Parathyroid adenoma (tissue), 2 donors: ENCODE results near the gene HERPUD1.

Source experiments
- H2AFZ ChIP-seq: fragments of 300-600 bp; sonication (generic); one replicate; pipeline ENCODE4 v1.7.0; 2017; ENCODE audit warnings: antibody characterized with exemption, mild to moderate bottlenecking
- H3K27ac ChIP-seq: fragments of 300-600 bp; sonication (generic); one replicate; pipeline ENCODE4 v1.7.0; 2017
- H3K27me3 ChIP-seq: fragments of 300-600 bp; sonication (generic); one replicate; pipeline ENCODE4 v1.7.0; 2017; ENCODE audit warnings: low read length; ENCODE audit not compliant: control insufficient read depth, insufficient read depth
- H3K36me3 ChIP-seq: fragments of 300-600 bp; sonication (generic); one replicate; pipeline ENCODE4 v1.7.0; 2017; ENCODE audit warnings: low read length; ENCODE audit not compliant: control insufficient read depth, insufficient read depth
- H3K4me1 ChIP-seq: fragments of 300-600 bp; sonication (generic); one replicate; pipeline ENCODE4 v1.7.0; 2017; ENCODE audit warnings: control low read depth
- H3K4me2 ChIP-seq: fragments of 300-600 bp; sonication (generic); one replicate; pipeline ENCODE4 v1.7.0; 2017; ENCODE audit warnings: low read length
- H3K4me3 ChIP-seq: fragments of 300-600 bp; sonication (generic); one replicate; pipeline ENCODE4 v1.7.0; 2017; ENCODE audit warnings: low read depth, low read length
- H3K79me2 ChIP-seq: fragments of 300-600 bp; sonication (generic); one replicate; pipeline ENCODE4 v1.7.0; 2017; ENCODE audit warnings: control low read depth
- H3K9ac ChIP-seq: fragments of 300-600 bp; sonication (generic); one replicate; pipeline ENCODE4 v1.7.0; 2017; ENCODE audit warnings: mild to moderate bottlenecking
- H3K9me3 ChIP-seq: fragments of 300-600 bp; sonication (generic); one replicate; pipeline ENCODE4 v1.7.0; 2017; ENCODE audit warnings: low read length; ENCODE audit not compliant: control insufficient read depth
- CTCF ChIP-seq: fragments of 300-600 bp; sonication (generic); IDR thresholded peaks from one replicate; pipeline ENCODE4 v1.7.0; 2017; ENCODE audit warnings: antibody characterized with exemption, mild to moderate bottlenecking
- donor health status: primary hyperparathyroidism.

HERPUD1 gene

GRCh38 chr16:56947604-56947995, 15.7 kb downstream of the HERPUD1 start:
- H3K4me2 ChIP-seq: no peak overlapping the region
- H3K4me3 ChIP-seq: no peak overlapping the region
- no peaks in the 10 kb centered on the region for H3K79me2 ChIP-seq
- no peaks in the 10 kb centered on the region for H3K36me3 ChIP-seq
- TF ChIP-seq CTCF: no peak
- H3K4me1 ChIP-seq: peaks cover 6% of the 10 kb centered on the region
- H3K27ac ChIP-seq: no peak overlapping the region
- no peaks in the 10 kb centered on the region for H3K9me3 ChIP-seq
- H3K9ac ChIP-seq: no peak overlapping the region
- H3K27me3 ChIP-seq: no peaks in the 10 kb centered on the region
- no peak overlapping the region for H2AFZ ChIP-seq

GRCh38 chr16:56948234-56948633, 16.3 kb downstream of the HERPUD1 start:
- H3K27me3 ChIP-seq: no peaks in the 10 kb centered on the region
- no peak overlapping the region for H3K27ac ChIP-seq
- no peak overlapping the region for H2AFZ ChIP-seq
- no peak overlapping the region for H3K9ac ChIP-seq
- H3K4me1 ChIP-seq: peaks cover 3% of the 10 kb centered on the region
- H3K79me2 ChIP-seq: no peaks in the 10 kb centered on the region
- TF ChIP-seq CTCF: no peak
- no peak overlapping the region for H3K4me3 ChIP-seq
- H3K36me3 ChIP-seq: no peaks in the 10 kb centered on the region
- no peaks in the 10 kb centered on the region for H3K9me3 ChIP-seq
- H3K4me2 ChIP-seq: no peak overlapping the region

- H2AFZ ChIP-seq: no peak overlapping the region
Observed at GRCh38 chr16:56950051-56950450, 18.1 kb downstream of the HERPUD1 start.

GRCh38 chr16:56950455-56950854, 18.5 kb downstream of the HERPUD1 start:
- no peak overlapping the region for H3K4me3 ChIP-seq
- no peaks in the 10 kb centered on the region for H3K4me1 ChIP-seq
- H3K36me3 ChIP-seq: no peaks in the 10 kb centered on the region
- no peak overlapping the region for H3K27ac ChIP-seq
- no peak overlapping the region for H3K9ac ChIP-seq
- no peak overlapping the region for H3K4me2 ChIP-seq
- no peaks in the 10 kb centered on the region for H3K27me3 ChIP-seq
- H3K9me3 ChIP-seq: no peaks in the 10 kb centered on the region
- H2AFZ ChIP-seq: no peak overlapping the region
- H3K79me2 ChIP-seq: no peaks in the 10 kb centered on the region
- TF ChIP-seq CTCF: no peak

More at GRCh38 chr16:56950051-56950450, 18.1 kb downstream of the HERPUD1 start:
- no peaks in the 10 kb centered on the region for H3K79me2 ChIP-seq
- no peaks in the 10 kb centered on the region for H3K4me1 ChIP-seq
- no peak overlapping the region for H3K27ac ChIP-seq
- H3K4me2 ChIP-seq: no peak overlapping the region
- no peaks in the 10 kb centered on the region for H3K27me3 ChIP-seq
- no peak for TF ChIP-seq CTCF
- no peaks in the 10 kb centered on the region for H3K9me3 ChIP-seq
- H3K9ac ChIP-seq: no peak overlapping the region
- H3K36me3 ChIP-seq: no peaks in the 10 kb centered on the region
- no peak overlapping the region for H3K4me3 ChIP-seq

GRCh38 chr16:56950881-56951771, 19.2 kb downstream of the HERPUD1 start:
- peak; percentile 74 for TF ChIP-seq CTCF
- Histone ChIP-seq H3K27ac (no peak overlapping the region), H3K9ac (no peak overlapping the region), H3K9me3 (no peaks in the 10 kb centered on the region), H3K4me2 (no peak overlapping the region), H3K79me2 (no peaks in the 10 kb centered on the region), H3K4me3 (no peak overlapping the region), H3K27me3 (no peaks in the 10 kb centered on the region), H3K36me3 (no peaks in the 10 kb centered on the region), H2AFZ (no peak overlapping the region), H3K4me1 (no peaks in the 10 kb centered on the region)
